Breast epithelium (tissue), 3 donors: ENCODE results near the gene EIF2B1.

ENCODE experiments used
- CTCF ChIP-seq, 3 donors: fragments of 450-650 bp; IDR thresholded peaks; one replicate each; pipeline ENCODE4 v1.5.1; 2016 to 2017; ENCODE audit warnings: antibody characterized with exemption in 3 of 3, mild to moderate bottlenecking in 3 of 3, moderate library complexity in 3 of 3
- POLR2A ChIP-seq: fragments of 450-650 bp; IDR thresholded peaks from one replicate; pipeline ENCODE4 v1.6.1; 2016; ENCODE audit warnings: antibody characterized with exemption, mild to moderate bottlenecking, moderate library complexity
- POLR2AphosphoS5 ChIP-seq, 3 donors: sonication (generic); formaldehyde crosslinking; IDR thresholded peaks; one replicate each; pipeline ENCODE4 v1.6.1; 2017; ENCODE audit warnings: antibody characterized with exemption in 3 of 3

DNA sequence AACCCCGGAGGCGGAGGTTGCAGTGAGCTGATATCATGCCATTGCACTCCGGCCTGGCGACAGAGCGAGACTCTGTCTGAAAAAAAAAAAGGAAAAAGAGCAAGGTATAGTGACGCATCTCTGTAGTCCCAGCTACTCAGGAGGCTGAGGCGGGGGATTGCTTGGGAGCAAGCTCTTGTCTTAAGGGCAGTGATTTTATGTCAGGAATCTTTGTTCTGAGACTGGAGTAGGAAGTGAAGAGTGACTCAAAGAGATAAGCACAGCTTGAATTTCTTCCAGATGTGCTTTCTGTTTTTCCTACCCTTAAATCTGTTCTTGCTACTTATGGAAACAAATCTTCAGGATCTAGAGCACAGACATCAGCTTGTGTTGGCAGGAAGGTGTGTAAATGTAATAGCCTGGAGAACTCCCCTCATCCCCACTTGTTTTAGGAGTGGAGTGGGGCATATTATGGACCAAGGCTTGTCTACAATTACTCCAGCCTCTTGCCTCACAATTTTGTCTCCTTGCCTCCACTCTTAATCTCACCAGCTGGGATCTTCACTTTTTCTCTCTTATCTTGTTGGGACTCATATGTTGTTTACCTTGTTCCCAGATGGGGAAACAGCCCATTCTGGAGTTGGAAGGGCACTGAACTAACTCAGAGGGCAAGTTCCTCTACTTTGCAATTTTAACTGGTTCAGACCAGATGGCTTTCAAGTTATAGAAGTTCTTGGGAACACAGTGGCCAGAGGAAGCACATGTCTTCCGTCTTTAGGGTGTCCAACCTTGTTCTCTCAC lies 41.6 kb downstream of the EIF2B1 start:
- TF ChIP-seq CTCF (IDR thresholded peaks at IDR 0.05) (no peak), POLR2A (no peak), POLR2AphosphoS5 (IDR thresholded peaks at IDR 0.05) (no peak)
